ENCODE measurements around the gene SIRT7. TPM values are rescaled to one million over a fixed set of nuclear protein-coding genes. Genes with fewer than 3 reads are reported as not detected.

The SIRT7 gene
- total and polyA plus RNA-seq, 2 donors (not counting 1 experiment from before 2014, with no cell fraction given) = 3.3 to 18.7 TPM

DNA sequence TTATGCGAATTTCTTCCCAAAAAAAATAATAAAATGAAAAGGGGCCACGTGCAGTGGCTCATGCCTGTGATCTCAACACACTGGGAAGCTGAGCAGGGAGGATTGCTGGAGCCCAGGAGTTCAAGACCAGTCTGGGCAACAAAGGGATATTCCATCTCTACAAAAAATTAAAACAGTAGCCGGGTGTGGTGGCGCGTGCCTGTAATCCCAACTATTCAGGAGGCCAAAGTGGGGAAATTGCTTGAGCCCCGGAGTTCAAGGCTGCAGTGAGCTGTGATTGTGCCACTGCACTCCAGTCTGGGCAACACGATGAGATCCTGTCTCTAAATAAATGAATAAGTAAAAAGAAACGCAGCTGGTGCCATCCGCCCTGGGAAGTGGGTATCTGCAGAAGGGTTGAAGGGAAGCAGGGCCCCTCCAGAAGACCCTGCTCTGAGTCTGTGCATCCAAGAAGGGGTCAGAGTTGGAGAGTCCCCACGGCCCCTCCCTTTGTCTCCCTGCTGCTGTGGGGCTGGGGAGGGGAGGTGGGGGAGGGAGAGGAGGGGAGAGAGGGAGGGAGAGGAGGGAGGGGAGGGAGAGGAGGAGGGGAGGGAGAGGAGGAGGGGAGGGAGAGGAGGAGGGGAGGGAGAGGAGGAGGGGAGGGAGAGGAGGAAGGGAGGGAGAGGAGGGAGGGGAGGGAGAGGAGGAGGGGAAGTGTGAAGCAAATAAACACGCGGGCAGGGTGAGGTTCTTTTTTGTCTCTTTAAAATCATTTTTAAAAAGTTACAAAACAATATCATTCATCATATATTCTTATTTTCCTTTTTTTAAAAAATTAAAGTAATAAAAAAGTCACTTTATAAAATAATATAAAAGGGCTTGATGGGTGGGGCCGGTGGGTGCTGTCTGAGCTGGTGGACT lies 34.1 kb upstream of the SIRT7 start:
- Histone ChIP-seq H3K36me3 (ENCODE audit: control insufficient read depth, insufficient read depth, low read length) (no peaks in the 10 kb centered on the region), H3K27me3 (ENCODE audit: control insufficient read depth, insufficient read depth, low read length) (peaks cover 2% of the 10 kb centered on the region), H3K4me1 (ENCODE audit: control insufficient read depth, extremely low read depth, insufficient read depth, low read length) (no peaks in the 10 kb centered on the region), H3K4me2 (ENCODE audit: extremely low read depth, insufficient read depth, low read length) (no peak overlapping the region), H2AFZ (ENCODE audit: low read length) (no peak overlapping the region), H3K9me3 (ENCODE audit: control insufficient read depth, insufficient read depth, low read depth, low read length) (no peaks in the 10 kb centered on the region), H3K27ac (ENCODE audit: insufficient read depth, low read length) (no peak overlapping the region), H3K9ac (ENCODE audit: insufficient read depth, low read length) (no peak overlapping the region), H3K79me2 (ENCODE audit: control insufficient read depth, insufficient read depth, low read length) (no peaks in the 10 kb centered on the region), H4K20me1 (ENCODE audit: control insufficient read depth, extremely low read depth, insufficient read depth, low read length) (no peaks in the 10 kb centered on the region), H3K4me3 (replicated peaks in 1 of 4; ENCODE audit: control extremely low read depth in 1 of 4, insufficient read depth in 1 of 4, low read depth in 3 of 4, low read length in 4 of 4) (no peak overlapping the region)
- TF ChIP-seq EZH2 (IDR thresholded peaks at IDR 0.05; ENCODE audit: low read length, missing control alignments) = no peak
- TF ChIP-seq, protein P1, sequence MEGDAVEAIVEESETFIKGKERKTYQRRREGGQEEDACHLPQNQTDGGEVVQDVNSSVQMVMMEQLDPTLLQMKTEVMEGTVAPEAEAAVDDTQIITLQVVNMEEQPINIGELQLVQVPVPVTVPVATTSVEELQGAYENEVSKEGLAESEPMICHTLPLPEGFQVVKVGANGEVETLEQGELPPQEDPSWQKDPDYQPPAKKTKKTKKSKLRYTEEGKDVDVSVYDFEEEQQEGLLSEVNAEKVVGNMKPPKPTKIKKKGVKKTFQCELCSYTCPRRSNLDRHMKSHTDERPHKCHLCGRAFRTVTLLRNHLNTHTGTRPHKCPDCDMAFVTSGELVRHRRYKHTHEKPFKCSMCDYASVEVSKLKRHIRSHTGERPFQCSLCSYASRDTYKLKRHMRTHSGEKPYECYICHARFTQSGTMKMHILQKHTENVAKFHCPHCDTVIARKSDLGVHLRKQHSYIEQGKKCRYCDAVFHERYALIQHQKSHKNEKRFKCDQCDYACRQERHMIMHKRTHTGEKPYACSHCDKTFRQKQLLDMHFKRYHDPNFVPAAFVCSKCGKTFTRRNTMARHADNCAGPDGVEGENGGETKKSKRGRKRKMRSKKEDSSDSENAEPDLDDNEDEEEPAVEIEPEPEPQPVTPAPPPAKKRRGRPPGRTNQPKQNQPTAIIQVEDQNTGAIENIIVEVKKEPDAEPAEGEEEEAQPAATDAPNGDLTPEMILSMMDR (conservative IDR thresholded peaks at IDR 0.05 in 1 of 2, IDR thresholded peaks at IDR 0.05 in 1 of 2; ENCODE audit: low read depth in 1 of 2, low read length in 2 of 2) = no peak
- DNase-seq (ENCODE audit: low read depth in 2 of 2) = no peak

DNA sequence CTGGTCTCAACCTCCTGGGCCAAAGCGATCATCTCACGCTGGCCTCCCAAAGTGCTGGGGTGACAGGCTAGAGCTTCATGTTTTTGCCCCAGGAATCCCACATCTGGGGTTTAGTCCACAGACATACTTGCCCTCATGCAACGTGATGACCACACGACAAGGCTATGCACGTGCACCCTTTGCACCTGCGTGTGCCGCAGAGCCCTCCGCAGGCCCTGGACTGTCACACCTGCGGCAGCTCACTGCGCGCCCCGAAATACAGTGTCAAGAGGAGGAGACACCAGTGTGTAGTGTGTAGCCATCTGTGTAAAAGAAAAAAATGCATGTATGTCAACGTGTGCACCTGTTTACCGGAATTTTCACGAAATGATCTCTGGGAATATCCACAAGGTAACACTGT lies 32.5 kb upstream of the SIRT7 start:
- Histone ChIP-seq H3K9ac (ENCODE audit: insufficient read depth, low read length) (no peak overlapping the region), H3K27ac (ENCODE audit: insufficient read depth, low read length) (no peak overlapping the region), H2AFZ (ENCODE audit: low read length) (no peak overlapping the region), H3K79me2 (ENCODE audit: control insufficient read depth, insufficient read depth, low read length) (no peaks in the 10 kb centered on the region), H3K4me3 (replicated peaks in 1 of 4; ENCODE audit: control extremely low read depth in 1 of 4, insufficient read depth in 1 of 4, low read depth in 3 of 4, low read length in 4 of 4) (no peak overlapping the region), H3K4me1 (ENCODE audit: control insufficient read depth, extremely low read depth, insufficient read depth, low read length) (no peaks in the 10 kb centered on the region), H3K9me3 (ENCODE audit: control insufficient read depth, insufficient read depth, low read depth, low read length) (no peaks in the 10 kb centered on the region), H3K27me3 (ENCODE audit: control insufficient read depth, insufficient read depth, low read length) (peaks cover 2% of the 10 kb centered on the region), H3K4me2 (ENCODE audit: extremely low read depth, insufficient read depth, low read length) (no peak overlapping the region), H3K36me3 (ENCODE audit: control insufficient read depth, insufficient read depth, low read length) (no peaks in the 10 kb centered on the region), H4K20me1 (ENCODE audit: control insufficient read depth, extremely low read depth, insufficient read depth, low read length) (no peaks in the 10 kb centered on the region)
- TF ChIP-seq, protein P1 (conservative IDR thresholded peaks at IDR 0.05 in 1 of 2, IDR thresholded peaks at IDR 0.05 in 1 of 2; ENCODE audit: low read depth in 1 of 2, low read length in 2 of 2) = no peak
- TF ChIP-seq EZH2 (IDR thresholded peaks at IDR 0.05; ENCODE audit: low read length, missing control alignments) = no peak
- DNase-seq (ENCODE audit: low read depth in 2 of 2) = no peak

GRCh38 chr17:81948635-81949378 lies 30.8 kb upstream of the SIRT7 start:
- no peak overlapping the region for H3K9ac ChIP-seq (ENCODE audit: insufficient read depth, low read length)
- no peaks in the 10 kb centered on the region for H3K79me2 ChIP-seq (ENCODE audit: control insufficient read depth, insufficient read depth, low read length)
- no peak overlapping the region for H3K27ac ChIP-seq (ENCODE audit: insufficient read depth, low read length)
- peaks cover 2% of the 10 kb centered on the region for H3K27me3 ChIP-seq (ENCODE audit: control insufficient read depth, insufficient read depth, low read length)
- H4K20me1 ChIP-seq (ENCODE audit: control insufficient read depth, extremely low read depth, insufficient read depth, low read length) = no peaks in the 10 kb centered on the region
- TF ChIP-seq, protein P1 (conservative IDR thresholded peaks at IDR 0.05 in 1 of 2, IDR thresholded peaks at IDR 0.05 in 1 of 2; ENCODE audit: low read depth in 1 of 2, low read length in 2 of 2) = no peak
- TF ChIP-seq EZH2 (IDR thresholded peaks at IDR 0.05; ENCODE audit: low read length, missing control alignments) = no peak
- no peaks in the 10 kb centered on the region for H3K36me3 ChIP-seq (ENCODE audit: control insufficient read depth, insufficient read depth, low read length)
- H3K4me3 ChIP-seq (replicated peaks in 1 of 4; ENCODE audit: control extremely low read depth in 1 of 4, insufficient read depth in 1 of 4, low read depth in 3 of 4, low read length in 4 of 4) = no peak overlapping the region
- H3K4me2 ChIP-seq (ENCODE audit: extremely low read depth, insufficient read depth, low read length) = no peak overlapping the region
- H2AFZ ChIP-seq (ENCODE audit: low read length) = no peak overlapping the region
- no peak for DNase-seq (ENCODE audit: low read depth in 2 of 2)
- no peaks in the 10 kb centered on the region for H3K4me1 ChIP-seq (ENCODE audit: control insufficient read depth, extremely low read depth, insufficient read depth, low read length)
- H3K9me3 ChIP-seq (ENCODE audit: control insufficient read depth, insufficient read depth, low read depth, low read length) = no peaks in the 10 kb centered on the region

Data from fibroblast of lung (primary cell).